ENCODE measurements around the gene MALRD1.
"Not testable (repeated sequence)": the region's sequence is repeated elsewhere in the genome, so short reads cannot be mapped to it uniquely, and the experiment has no call there.

MALRD1 gene

DNA sequence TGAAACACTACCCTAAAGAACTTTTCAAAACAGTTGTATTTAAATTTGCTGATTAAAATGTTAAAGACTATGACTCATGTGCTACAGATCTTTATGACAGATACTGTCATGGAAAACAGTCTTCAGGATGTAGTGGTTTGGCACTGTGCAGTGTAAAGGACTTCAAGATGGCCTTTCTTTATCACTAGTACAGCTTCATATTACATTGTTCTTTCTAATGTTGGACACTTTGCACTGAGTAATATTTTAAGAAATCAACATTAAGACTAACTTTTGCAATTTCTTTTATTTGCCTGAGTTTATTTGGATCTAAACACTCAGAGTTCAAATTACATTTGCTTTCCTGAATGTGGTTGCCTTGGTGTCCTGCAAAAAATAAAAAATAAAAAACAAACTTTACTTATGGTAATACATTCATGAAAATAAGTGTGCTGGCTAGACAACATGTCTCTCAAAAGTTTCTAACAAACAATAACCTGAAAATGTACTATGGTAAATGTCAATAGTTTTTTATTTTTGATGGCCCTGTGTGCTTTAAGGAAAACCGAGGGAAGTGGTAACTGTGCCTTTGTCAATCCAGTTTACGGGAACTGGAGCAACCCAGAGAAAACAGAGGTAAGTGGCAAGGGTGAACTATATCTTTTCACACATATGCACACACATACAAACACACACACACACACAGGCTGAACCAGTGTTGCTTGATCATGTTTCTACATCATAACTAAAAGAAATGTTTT lies 681.7 kb downstream of the MALRD1 start:
- no peak for DNase-seq (ENCODE audit: low read depth)
- TF ChIP-seq, protein P1, sequence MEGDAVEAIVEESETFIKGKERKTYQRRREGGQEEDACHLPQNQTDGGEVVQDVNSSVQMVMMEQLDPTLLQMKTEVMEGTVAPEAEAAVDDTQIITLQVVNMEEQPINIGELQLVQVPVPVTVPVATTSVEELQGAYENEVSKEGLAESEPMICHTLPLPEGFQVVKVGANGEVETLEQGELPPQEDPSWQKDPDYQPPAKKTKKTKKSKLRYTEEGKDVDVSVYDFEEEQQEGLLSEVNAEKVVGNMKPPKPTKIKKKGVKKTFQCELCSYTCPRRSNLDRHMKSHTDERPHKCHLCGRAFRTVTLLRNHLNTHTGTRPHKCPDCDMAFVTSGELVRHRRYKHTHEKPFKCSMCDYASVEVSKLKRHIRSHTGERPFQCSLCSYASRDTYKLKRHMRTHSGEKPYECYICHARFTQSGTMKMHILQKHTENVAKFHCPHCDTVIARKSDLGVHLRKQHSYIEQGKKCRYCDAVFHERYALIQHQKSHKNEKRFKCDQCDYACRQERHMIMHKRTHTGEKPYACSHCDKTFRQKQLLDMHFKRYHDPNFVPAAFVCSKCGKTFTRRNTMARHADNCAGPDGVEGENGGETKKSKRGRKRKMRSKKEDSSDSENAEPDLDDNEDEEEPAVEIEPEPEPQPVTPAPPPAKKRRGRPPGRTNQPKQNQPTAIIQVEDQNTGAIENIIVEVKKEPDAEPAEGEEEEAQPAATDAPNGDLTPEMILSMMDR (conservative IDR thresholded peaks at IDR 0.05; ENCODE audit: low read depth, low read length) = no peak
- H3K4me3 ChIP-seq (ENCODE audit: low read length) = no peak overlapping the region

DNA sequence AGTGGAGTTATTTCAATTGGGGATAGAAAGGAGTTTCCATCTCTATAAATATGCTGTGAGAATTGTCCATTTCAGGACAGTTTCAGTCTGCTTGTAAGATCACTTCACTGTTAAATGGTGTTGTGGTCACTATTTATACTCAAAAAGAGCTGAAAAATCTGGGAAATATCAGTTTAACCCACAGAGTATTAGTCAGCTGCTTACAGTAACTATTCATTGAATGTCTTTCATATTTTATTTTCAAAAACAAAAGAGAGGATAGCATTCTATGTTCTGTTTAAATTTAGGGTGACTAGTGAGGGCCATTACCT lies 682.3 kb downstream of the MALRD1 start:
- DNase-seq (ENCODE audit: low read depth) = no peak

DNA sequence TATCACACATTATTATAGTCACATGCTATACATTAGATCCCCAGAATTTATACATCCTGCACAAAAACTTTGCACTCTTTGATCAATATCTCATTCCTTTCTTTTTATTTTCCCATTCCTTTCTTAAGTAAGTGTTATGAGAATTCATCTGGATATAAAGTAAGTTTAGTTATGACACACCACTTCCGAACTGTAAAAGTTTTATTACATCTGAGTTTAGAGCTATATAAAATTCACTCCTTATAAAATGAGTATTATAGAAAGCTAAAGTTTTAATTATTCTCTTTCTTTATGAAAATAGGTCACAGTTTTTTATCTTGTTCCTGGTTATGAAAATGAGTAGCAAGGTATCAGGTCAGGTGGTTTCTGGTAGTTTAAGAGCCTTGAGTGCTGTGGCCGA lies 683.0 kb downstream of the MALRD1 start:
- no peak for DNase-seq (ENCODE audit: low read depth)
- TF ChIP-seq, protein P1 (conservative IDR thresholded peaks at IDR 0.05; ENCODE audit: low read depth, low read length) = no peak
- H3K4me3 ChIP-seq (ENCODE audit: low read length) = no peak overlapping the region

More for the DNA sequence above, 682.3 kb downstream of the MALRD1 start:
- H3K4me3 ChIP-seq (ENCODE audit: low read length) = no peak overlapping the region
- TF ChIP-seq, protein P1 (conservative IDR thresholded peaks at IDR 0.05; ENCODE audit: low read depth, low read length) = no peak

DNA sequence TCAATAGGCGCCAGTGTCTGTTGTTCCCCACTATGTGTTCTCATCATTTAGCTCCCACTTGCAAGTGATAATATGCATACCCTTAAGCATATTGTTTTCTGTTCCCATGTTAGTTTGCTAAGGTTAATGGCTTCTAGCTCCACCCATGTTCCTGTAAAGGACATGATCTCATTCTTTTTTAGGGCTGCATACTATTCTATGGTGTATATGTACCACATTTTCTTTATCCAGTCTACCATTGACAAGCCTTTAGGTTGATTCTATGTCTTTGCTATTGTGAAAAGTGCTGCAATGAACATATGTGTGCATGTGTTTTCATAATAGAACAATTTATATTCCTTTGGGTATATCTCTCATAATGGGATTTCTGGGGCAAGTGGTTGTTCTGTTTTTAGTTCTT lies 689.8 kb downstream of the MALRD1 start:
- DNase-seq (ENCODE audit: low read depth) = no peak
- TF ChIP-seq, protein P1 (conservative IDR thresholded peaks at IDR 0.05; ENCODE audit: low read depth, low read length) = no peak
- no peak overlapping the region for H3K4me3 ChIP-seq (ENCODE audit: low read length)

DNA sequence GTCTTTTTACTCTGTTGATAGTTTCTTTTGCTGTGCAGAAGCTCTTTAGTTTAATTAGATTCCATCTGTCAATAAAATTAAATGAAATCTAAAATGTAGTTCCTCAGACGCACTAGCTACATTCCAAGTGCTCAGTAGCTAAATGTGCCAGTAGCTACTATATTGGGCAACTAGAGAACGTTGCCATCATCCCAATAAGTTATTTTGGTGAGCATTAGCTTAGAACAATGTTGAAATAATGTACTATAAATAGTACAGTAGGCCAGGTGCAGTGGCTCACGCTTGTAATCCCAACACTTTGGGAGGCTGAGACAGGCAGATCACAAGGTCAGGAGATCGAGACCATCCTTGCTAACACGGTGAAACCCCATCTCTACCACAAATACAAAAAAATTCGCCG lies 690.6 kb downstream of the MALRD1 start:
- DNase-seq (ENCODE audit: low read depth); H3K4me3 ChIP-seq (ENCODE audit: low read length): not testable (repeated sequence)

DNA sequence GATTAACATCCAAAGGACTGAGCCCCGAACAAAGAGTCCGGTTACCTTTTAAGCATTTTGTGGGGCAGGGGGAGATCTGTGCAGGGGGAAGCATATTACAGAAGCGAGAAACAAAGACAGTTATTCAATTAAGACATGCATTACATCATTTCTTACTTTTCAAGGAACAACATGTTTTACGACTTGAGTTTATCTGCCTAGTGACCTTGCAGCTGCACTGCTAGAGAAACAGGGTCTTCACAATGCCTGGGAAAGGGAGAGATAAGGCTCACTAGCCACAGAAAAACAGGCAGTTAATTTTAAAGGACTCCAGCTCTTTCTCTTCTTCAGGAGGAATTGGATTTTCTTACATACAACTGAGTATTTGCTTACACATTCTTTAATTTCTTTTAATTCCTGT lies 693.5 kb downstream of the MALRD1 start:
- DNase-seq (ENCODE audit: low read depth); H3K4me3 ChIP-seq (ENCODE audit: low read length): not testable (repeated sequence)

DNA sequence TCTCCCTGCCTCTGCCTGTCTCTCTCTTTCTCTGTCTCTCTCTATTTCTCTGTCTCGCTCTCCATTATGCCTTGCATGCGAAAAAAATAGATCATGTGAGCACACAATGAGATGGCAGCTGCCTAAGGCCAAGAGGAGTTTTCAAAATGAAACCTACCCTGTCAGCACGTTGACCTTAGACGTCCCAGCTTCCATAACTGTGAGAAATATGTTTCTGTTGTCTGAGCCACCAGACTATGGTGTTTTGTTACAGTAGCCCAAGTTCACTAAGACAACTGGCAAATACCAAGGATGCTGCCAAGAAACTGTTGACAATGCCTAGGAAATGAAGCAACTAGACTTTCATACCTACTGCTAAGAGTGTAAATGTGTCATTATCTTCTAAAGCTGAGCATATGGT lies 697.1 kb downstream of the MALRD1 start:
- DNase-seq (ENCODE audit: low read depth) = no peak
- TF ChIP-seq, protein P1 (conservative IDR thresholded peaks at IDR 0.05; ENCODE audit: low read depth, low read length) = no peak
- H3K4me3 ChIP-seq (ENCODE audit: low read length) = no peak overlapping the region

DNA sequence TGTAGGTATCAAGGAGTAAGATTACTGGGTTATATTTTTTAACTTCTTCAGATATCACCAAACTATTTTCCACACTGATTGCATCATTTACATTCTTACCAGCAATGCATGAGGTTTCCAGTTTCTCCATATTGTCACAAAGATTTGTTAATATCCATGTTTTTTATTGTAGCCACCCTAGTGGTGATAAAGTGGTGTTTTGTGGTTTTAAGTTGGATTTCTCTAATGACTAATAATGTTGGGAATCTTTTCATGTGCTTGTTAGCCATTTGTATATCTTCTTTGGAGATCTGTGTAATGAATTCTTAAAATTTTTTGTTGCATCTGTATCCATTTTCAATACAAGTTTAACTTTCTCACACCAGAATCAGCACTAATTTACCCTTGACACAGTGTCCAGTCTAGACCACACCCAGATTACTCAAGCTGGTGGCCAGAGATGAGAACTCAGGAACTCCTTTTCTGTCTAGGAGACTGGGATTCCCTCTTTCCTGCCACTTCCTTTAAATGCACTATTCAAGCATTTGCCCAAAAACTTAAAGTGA lies 700.7 kb downstream of the MALRD1 start:
- TF ChIP-seq, protein P1 (conservative IDR thresholded peaks at IDR 0.05; ENCODE audit: low read depth, low read length) = no peak
- H3K4me3 ChIP-seq (ENCODE audit: low read length) = no peak overlapping the region
- DNase-seq (ENCODE audit: low read depth) = peak; percentile 22
